ENCODE measurements around the gene NEU2.

NEU2 gene

DNA sequence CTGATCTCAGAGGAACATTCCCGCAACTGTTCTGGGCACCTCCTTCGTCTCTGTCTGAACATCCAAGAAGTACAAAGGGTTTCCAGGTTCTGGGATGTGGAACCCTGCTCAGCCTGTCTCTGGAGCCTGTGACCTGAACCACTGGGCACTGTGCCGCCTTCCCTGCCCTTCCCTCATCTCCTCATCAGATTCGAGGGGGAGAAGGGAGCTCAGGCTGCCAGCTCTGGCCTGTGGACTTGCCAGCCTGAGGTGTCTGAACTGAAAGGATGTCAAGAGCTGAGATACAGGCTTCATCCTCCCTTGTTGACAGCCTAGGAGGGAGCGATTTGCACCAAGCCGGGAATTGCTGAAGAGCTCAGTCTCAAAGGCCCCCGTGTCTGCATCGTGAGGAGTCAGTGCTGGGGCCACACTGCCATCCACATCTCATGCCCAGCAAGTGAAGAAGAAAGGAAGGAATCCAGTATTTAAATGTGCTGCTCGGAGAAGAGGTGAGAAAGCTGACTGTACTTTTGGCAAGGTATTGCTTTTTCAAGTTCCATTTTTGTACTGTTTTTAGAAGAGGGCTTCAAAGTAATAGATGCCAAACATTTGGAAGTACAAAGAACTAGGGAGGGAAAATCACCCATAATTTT lies 12.6 kb downstream of the NEU2 start:
- Histone ChIP-seq H3K4ac (ENCODE audit: low read depth in 1 of 2, low read length in 2 of 2) (no peak overlapping the region), H3K23ac (ENCODE audit: low read length in 2 of 2) (no peak overlapping the region), H3K9me3 (ENCODE audit: control insufficient read depth, low read length) (no peaks in the 10 kb centered on the region), H3K27me3 (ENCODE audit: control insufficient read depth in 1 of 2, insufficient read depth in 1 of 2, low read length in 2 of 2) (peaks cover 26 to 38% of the 10 kb centered on the region in 2 experiments), H2BK12ac (ENCODE audit: low read length in 2 of 2) (no peak overlapping the region), H3K36me3 (ENCODE audit: control insufficient read depth in 1 of 2, insufficient read depth in 2 of 2, low read depth in 1 of 2, low read length in 2 of 2) (no peaks in the 10 kb centered on the region), H3K18ac (ENCODE audit: low read depth in 1 of 2, low read length in 2 of 2) (no peak overlapping the region), H4K91ac (ENCODE audit: low read length) (no peak overlapping the region), H3K27ac (ENCODE audit: low read length, poor library complexity, severe bottlenecking) (no peak overlapping the region), H2BK15ac (ENCODE audit: low read depth, poor library complexity, severe bottlenecking) (no peak overlapping the region), H2AK5ac (ENCODE audit: low read length, severe bottlenecking) (no peak overlapping the region), H3K79me1 (replicated peaks; ENCODE audit: low read length, poor library complexity, severe bottlenecking) (no peaks in the 10 kb centered on the region), H3K4me3 (ENCODE audit: insufficient read depth in 1 of 2, low read depth in 1 of 2, low read length in 2 of 2) (no peak overlapping the region), H4K8ac (ENCODE audit: low read length) (no peak overlapping the region), H2BK120ac (ENCODE audit: low read depth, low read length) (no peak overlapping the region), H3K9ac (ENCODE audit: low read length) (no peak overlapping the region), H2AFZ (ENCODE audit: low read depth, low read length) (no peak overlapping the region), H2BK5ac (ENCODE audit: low read depth, low read length, poor library complexity, severe bottlenecking) (no peak overlapping the region), H3K4me2 (ENCODE audit: low read length, poor library complexity, severe bottlenecking) (no peak overlapping the region), H3K14ac (ENCODE audit: low read length in 2 of 2) (no peak overlapping the region), H3K4me1 (ENCODE audit: control insufficient read depth, insufficient read depth, low read depth, low read length) (no peaks in the 10 kb centered on the region)
- WGBS = 78% methylated on average over 8 of the region's 9 CpGs
- DNase-seq = no peak

DNA sequence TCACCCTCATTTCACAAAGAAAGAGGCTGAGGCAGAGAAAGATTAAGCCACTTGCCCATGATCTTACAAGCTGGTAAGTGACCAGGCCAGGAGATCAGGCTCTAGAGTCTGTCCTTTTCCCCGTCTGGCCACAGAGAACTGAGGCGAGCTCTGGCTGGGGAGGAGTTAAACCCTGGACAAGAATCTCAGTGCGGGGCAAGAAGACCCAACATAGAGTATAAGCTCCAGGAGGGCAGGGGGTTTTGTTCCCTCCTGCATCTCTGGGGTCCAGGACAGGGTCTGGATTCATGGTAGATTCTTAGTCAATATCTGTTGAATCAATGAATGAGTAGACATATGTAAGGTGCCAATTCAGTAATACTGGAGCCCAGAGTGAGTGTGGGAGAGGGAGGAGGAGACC lies 14.7 kb downstream of the NEU2 start:
- no peak overlapping the region for H2BK12ac ChIP-seq (ENCODE audit: low read length in 2 of 2)
- H4K91ac ChIP-seq (ENCODE audit: low read length) = no peak overlapping the region
- H3K14ac ChIP-seq (ENCODE audit: low read length in 2 of 2) = no peak overlapping the region
- H3K9ac ChIP-seq (ENCODE audit: low read length) = no peak overlapping the region
- H3K4me2 ChIP-seq (ENCODE audit: low read length, poor library complexity, severe bottlenecking) = no peak overlapping the region
- no peak overlapping the region for H3K23ac ChIP-seq (ENCODE audit: low read length in 2 of 2)
- H3K79me1 ChIP-seq (replicated peaks; ENCODE audit: low read length, poor library complexity, severe bottlenecking) = no peaks in the 10 kb centered on the region
- H3K4ac ChIP-seq (ENCODE audit: low read depth in 1 of 2, low read length in 2 of 2) = no peak overlapping the region
- no peak overlapping the region for H2BK15ac ChIP-seq (ENCODE audit: low read depth, poor library complexity, severe bottlenecking)
- no peak overlapping the region for H2AFZ ChIP-seq (ENCODE audit: low read depth, low read length)
- H3K27me3 ChIP-seq (ENCODE audit: control insufficient read depth in 1 of 2, insufficient read depth in 1 of 2, low read length in 2 of 2) = peaks cover 25 to 47% of the 10 kb centered on the region in 2 experiments
- no peak for DNase-seq
- no peak overlapping the region for H2BK5ac ChIP-seq (ENCODE audit: low read depth, low read length, poor library complexity, severe bottlenecking)
- H2AK5ac ChIP-seq (ENCODE audit: low read length, severe bottlenecking) = no peak overlapping the region
- WGBS = 83% methylated on average over 3 of the region's 3 CpGs
- H3K4me3 ChIP-seq (ENCODE audit: insufficient read depth in 1 of 2, low read depth in 1 of 2, low read length in 2 of 2) = no peak overlapping the region
- H3K4me1 ChIP-seq (ENCODE audit: control insufficient read depth, insufficient read depth, low read depth, low read length) = no peaks in the 10 kb centered on the region
- no peak overlapping the region for H3K27ac ChIP-seq (ENCODE audit: low read length, poor library complexity, severe bottlenecking)
- no peak overlapping the region for H4K8ac ChIP-seq (ENCODE audit: low read length)
- H2BK120ac ChIP-seq (ENCODE audit: low read depth, low read length) = no peak overlapping the region
- no peaks in the 10 kb centered on the region for H3K36me3 ChIP-seq (ENCODE audit: control insufficient read depth in 1 of 2, insufficient read depth in 2 of 2, low read depth in 1 of 2, low read length in 2 of 2)
- no peak overlapping the region for H3K18ac ChIP-seq (ENCODE audit: low read depth in 1 of 2, low read length in 2 of 2)
- no peaks in the 10 kb centered on the region for H3K9me3 ChIP-seq (ENCODE audit: control insufficient read depth, low read length)

DNA sequence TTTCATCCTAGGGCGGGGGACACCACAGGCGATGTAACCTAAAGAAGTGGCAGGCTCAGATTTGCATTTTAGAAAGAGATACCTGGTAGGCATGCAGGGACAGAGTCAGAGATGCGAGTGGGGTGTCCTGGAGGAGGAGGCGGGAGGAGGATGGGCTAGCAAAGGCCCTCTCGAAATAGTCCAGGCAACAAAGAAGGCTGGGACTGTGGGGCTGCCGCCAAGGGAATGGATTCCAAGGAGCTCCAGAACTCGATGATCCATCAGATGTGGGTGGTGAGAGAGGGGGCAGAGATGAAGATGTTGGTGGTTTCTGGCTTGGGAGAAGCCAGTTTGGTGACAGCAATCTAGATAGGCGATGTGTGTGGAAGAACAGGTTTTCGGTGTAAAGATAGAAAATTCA lies 15.2 kb downstream of the NEU2 start:
- no peak overlapping the region for H3K4me2 ChIP-seq (ENCODE audit: low read length, poor library complexity, severe bottlenecking)
- no peak overlapping the region for H3K4ac ChIP-seq (ENCODE audit: low read depth in 1 of 2, low read length in 2 of 2)
- H2BK12ac ChIP-seq (ENCODE audit: low read length in 2 of 2) = no peak overlapping the region
- H3K27me3 ChIP-seq (ENCODE audit: control insufficient read depth in 1 of 2, insufficient read depth in 1 of 2, low read length in 2 of 2) = peaks cover 21 to 46% of the 10 kb centered on the region in 2 experiments
- no peak overlapping the region for H2BK120ac ChIP-seq (ENCODE audit: low read depth, low read length)
- H3K9me3 ChIP-seq (ENCODE audit: control insufficient read depth, low read length) = no peaks in the 10 kb centered on the region
- H2AK5ac ChIP-seq (ENCODE audit: low read length, severe bottlenecking) = no peak overlapping the region
- no peak overlapping the region for H3K14ac ChIP-seq (ENCODE audit: low read length in 2 of 2)
- 90% methylated on average over 9 of the region's 9 CpGs for WGBS
- no peak overlapping the region for H3K4me3 ChIP-seq (ENCODE audit: insufficient read depth in 1 of 2, low read depth in 1 of 2, low read length in 2 of 2)
- no peak overlapping the region for H2AFZ ChIP-seq (ENCODE audit: low read depth, low read length)
- no peak overlapping the region for H3K18ac ChIP-seq (ENCODE audit: low read depth in 1 of 2, low read length in 2 of 2)
- no peak overlapping the region for H2BK5ac ChIP-seq (ENCODE audit: low read depth, low read length, poor library complexity, severe bottlenecking)
- no peak overlapping the region for H2BK15ac ChIP-seq (ENCODE audit: low read depth, poor library complexity, severe bottlenecking)
- no peak overlapping the region for H3K9ac ChIP-seq (ENCODE audit: low read length)
- H4K91ac ChIP-seq (ENCODE audit: low read length) = no peak overlapping the region
- H4K8ac ChIP-seq (ENCODE audit: low read length) = no peak overlapping the region
- no peak for DNase-seq
- no peak overlapping the region for H3K23ac ChIP-seq (ENCODE audit: low read length in 2 of 2)
- H3K4me1 ChIP-seq (ENCODE audit: control insufficient read depth, insufficient read depth, low read depth, low read length) = no peaks in the 10 kb centered on the region
- no peak overlapping the region for H3K27ac ChIP-seq (ENCODE audit: low read length, poor library complexity, severe bottlenecking)
- H3K36me3 ChIP-seq (ENCODE audit: control insufficient read depth in 1 of 2, insufficient read depth in 2 of 2, low read depth in 1 of 2, low read length in 2 of 2) = no peaks in the 10 kb centered on the region
- H3K79me1 ChIP-seq (replicated peaks; ENCODE audit: low read length, poor library complexity, severe bottlenecking) = no peaks in the 10 kb centered on the region

DNA sequence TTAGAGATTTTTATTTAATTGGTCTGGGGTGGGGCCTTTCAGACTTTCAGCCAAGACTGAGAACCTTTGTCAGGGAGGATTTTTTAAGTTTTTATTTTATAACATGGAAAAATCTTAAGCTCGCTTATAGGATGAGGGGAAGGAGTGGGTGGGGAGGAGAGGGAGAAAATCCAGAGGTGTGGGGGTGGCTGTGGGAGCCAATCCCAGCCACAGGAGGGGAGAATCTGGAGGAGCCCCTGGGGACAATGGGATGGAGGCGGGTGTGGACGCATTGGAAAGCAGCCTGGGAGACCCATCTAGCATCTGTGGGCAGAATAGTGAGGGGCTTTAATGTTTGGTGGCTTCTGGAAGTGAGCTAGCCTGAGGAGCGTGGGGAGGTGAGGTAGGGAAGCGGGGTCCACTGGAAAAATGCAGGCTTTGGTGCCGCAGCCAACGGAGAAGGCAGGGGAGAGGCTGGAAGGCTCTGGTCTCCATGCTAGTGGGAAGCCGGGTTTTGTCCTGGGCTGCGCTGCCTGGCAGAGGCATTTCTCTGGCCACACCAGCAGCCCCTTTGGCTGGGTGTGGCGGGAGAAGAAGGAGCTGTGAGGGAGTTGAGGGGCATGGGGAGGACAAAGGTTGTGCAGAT lies 16.2 kb downstream of the NEU2 start:
- no peak overlapping the region for H2BK15ac ChIP-seq (ENCODE audit: low read depth, poor library complexity, severe bottlenecking)
- no peak overlapping the region for H4K91ac ChIP-seq (ENCODE audit: low read length)
- H3K36me3 ChIP-seq (ENCODE audit: control insufficient read depth in 1 of 2, insufficient read depth in 2 of 2, low read depth in 1 of 2, low read length in 2 of 2) = no peaks in the 10 kb centered on the region
- H3K27ac ChIP-seq (ENCODE audit: low read length, poor library complexity, severe bottlenecking) = no peak overlapping the region
- no peak overlapping the region for H3K4me2 ChIP-seq (ENCODE audit: low read length, poor library complexity, severe bottlenecking)
- H2AFZ ChIP-seq (ENCODE audit: low read depth, low read length) = no peak overlapping the region
- no peaks in the 10 kb centered on the region for H3K79me1 ChIP-seq (replicated peaks; ENCODE audit: low read length, poor library complexity, severe bottlenecking)
- H3K23ac ChIP-seq (ENCODE audit: low read length in 2 of 2) = no peak overlapping the region
- H2BK120ac ChIP-seq (ENCODE audit: low read depth, low read length) = no peak overlapping the region
- 74% methylated on average over 10 of the region's 10 CpGs for WGBS
- no peaks in the 10 kb centered on the region for H3K4me1 ChIP-seq (ENCODE audit: control insufficient read depth, insufficient read depth, low read depth, low read length)
- no peak overlapping the region for H2BK5ac ChIP-seq (ENCODE audit: low read depth, low read length, poor library complexity, severe bottlenecking)
- H3K18ac ChIP-seq (ENCODE audit: low read depth in 1 of 2, low read length in 2 of 2) = no peak overlapping the region
- H3K14ac ChIP-seq (ENCODE audit: low read length in 2 of 2) = peak overlapping the region in 1 of 2 experiments; percentile 42
- peaks cover 19 to 36% of the 10 kb centered on the region in 2 experiments for H3K27me3 ChIP-seq (ENCODE audit: control insufficient read depth in 1 of 2, insufficient read depth in 1 of 2, low read length in 2 of 2)
- no peak overlapping the region for H4K8ac ChIP-seq (ENCODE audit: low read length)
- no peak overlapping the region for H3K4ac ChIP-seq (ENCODE audit: low read depth in 1 of 2, low read length in 2 of 2)
- H2AK5ac ChIP-seq (ENCODE audit: low read length, severe bottlenecking) = no peak overlapping the region
- no peak overlapping the region for H3K4me3 ChIP-seq (ENCODE audit: insufficient read depth in 1 of 2, low read depth in 1 of 2, low read length in 2 of 2)
- H3K9me3 ChIP-seq (ENCODE audit: control insufficient read depth, low read length) = no peaks in the 10 kb centered on the region
- H3K9ac ChIP-seq (ENCODE audit: low read length) = no peak overlapping the region
- no peak for DNase-seq
- no peak overlapping the region for H2BK12ac ChIP-seq (ENCODE audit: low read length in 2 of 2)

All from mesenchymal stem cell (in vitro differentiated cells and primary cell).